Mammary epithelial cell (primary cell): ENCODE data around the gene PLXNB3.

Experiments used
- EZH2 ChIP-seq: IDR thresholded peaks from 2 replicates; pipeline ENCODE4 v1.6.1; 2012; ENCODE audit warnings: low read length, inconsistent platforms, borderline replicate concordance
- TF ChIP-seq, protein P1 (sequence below), 2 donors: IDR thresholded peaks in 1 of 2; conservative IDR thresholded peaks in 1 of 2; 2 replicates each; pipeline ENCODE4 v1.5.1; 2011 to 2012; ENCODE audit warnings: inconsistent platforms in 2 of 2, low read length in 2 of 2, mild to moderate bottlenecking in 2 of 2, control low read depth in 1 of 2, low read depth in 1 of 2; ENCODE audit not compliant: insufficient read depth in 1 of 2; ENCODE audit errors: extremely low read depth in 1 of 2

DNA sequence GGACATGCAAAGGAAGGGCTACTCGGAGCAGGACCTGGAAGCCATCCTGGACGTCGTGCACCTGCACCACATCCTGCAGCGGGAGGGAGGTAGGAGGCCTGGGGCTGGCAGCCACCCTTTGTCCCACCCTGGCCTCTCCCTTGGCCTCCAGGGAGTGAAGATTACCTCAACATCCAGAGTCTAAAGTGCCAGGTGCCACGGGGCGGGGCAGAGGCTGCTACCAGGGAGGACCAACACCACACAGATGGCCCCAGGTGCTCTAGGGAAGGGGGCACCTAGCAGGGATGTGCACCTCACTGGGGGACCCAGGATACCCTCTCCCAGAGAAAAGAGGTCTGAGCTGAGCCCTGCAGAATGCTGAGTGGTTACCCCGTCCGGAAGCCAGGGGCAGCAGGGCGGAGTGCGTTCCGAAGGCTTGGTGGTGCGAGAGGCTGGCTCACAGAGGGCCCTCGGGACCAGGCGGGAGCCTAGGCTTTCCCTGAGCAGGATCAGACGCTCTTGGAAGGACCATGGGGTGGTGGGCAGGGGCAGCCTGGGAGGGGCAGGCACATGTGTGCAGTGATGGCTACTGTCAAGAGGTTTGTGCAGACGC, 23.3 kb upstream of the PLXNB3 start:
- TF ChIP-seq, protein P1, sequence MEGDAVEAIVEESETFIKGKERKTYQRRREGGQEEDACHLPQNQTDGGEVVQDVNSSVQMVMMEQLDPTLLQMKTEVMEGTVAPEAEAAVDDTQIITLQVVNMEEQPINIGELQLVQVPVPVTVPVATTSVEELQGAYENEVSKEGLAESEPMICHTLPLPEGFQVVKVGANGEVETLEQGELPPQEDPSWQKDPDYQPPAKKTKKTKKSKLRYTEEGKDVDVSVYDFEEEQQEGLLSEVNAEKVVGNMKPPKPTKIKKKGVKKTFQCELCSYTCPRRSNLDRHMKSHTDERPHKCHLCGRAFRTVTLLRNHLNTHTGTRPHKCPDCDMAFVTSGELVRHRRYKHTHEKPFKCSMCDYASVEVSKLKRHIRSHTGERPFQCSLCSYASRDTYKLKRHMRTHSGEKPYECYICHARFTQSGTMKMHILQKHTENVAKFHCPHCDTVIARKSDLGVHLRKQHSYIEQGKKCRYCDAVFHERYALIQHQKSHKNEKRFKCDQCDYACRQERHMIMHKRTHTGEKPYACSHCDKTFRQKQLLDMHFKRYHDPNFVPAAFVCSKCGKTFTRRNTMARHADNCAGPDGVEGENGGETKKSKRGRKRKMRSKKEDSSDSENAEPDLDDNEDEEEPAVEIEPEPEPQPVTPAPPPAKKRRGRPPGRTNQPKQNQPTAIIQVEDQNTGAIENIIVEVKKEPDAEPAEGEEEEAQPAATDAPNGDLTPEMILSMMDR (conservative IDR thresholded peaks at IDR 0.05 in 1 of 2, IDR thresholded peaks at IDR 0.05 in 1 of 2; ENCODE audit: extremely low read depth in 1 of 2, insufficient read depth in 1 of 2, low read depth in 1 of 2, low read length in 2 of 2): no peak
- TF ChIP-seq EZH2: no peak
